PFSK-1 (cell line): ENCODE measurements around the gene POLR2I.

Source experiments
- FOXP2 ChIP-seq: optimal IDR thresholded peaks from 2 replicates; pipeline ENCODE3; 2011; ENCODE audit warnings: borderline replicate concordance, control low read depth, inconsistent platforms; ENCODE audit not compliant: insufficient read depth; ENCODE audit errors: extremely low read length, extremely low read depth
- POLR2AphosphoS5 ChIP-seq: IDR thresholded peaks from 2 replicates; pipeline ENCODE4 v1.6.1; 2012; ENCODE audit warnings: low read depth, mild to moderate bottlenecking, control low read depth, low read length, moderate library complexity
- REST ChIP-seq, 2 experiments: IDR thresholded peaks; 2 replicates each; pipeline versions ENCODE4 v1.6.1 to v1.8.0; 2011 to 2012; ENCODE audit warnings: low read depth in 2 of 2, low read length in 2 of 2, control low read depth in 1 of 2, inconsistent platforms in 1 of 2, mild to moderate bottlenecking in 1 of 2, moderate library complexity in 1 of 2; ENCODE audit not compliant: insufficient read depth in 1 of 2
- SIN3A ChIP-seq: IDR thresholded peaks from 2 replicates; pipeline ENCODE4 v1.6.1; 2012; ENCODE audit warnings: mild to moderate bottlenecking, low read length, moderate library complexity, borderline replicate concordance; ENCODE audit not compliant: insufficient read depth
- TAF1 ChIP-seq: IDR thresholded peaks from 2 replicates; pipeline ENCODE4 v1.6.1; 2012; ENCODE audit warnings: low read length, control low read depth, borderline replicate concordance; ENCODE audit not compliant: insufficient read depth

- TF ChIP-seq POLR2AphosphoS5 (no peak), REST (IDR thresholded peaks at IDR 0.05; ENCODE audit: insufficient read depth in 1 of 2, low read depth in 2 of 2, low read length in 2 of 2) (no peak), TAF1 (no peak), FOXP2 (no peak), SIN3A (no peak)
These were observed 15.4 kb downstream of the POLR2I start for GRCh38 chr19:36099166-36099785.
